GM21737 (cell line): Measurements from ENCODE around the gene SENP7.
"Not testable (repeated sequence)": the region's sequence is repeated elsewhere in the genome, so short reads cannot be mapped to it uniquely, and the experiment has no call there.

Source experiments
- ATAC-seq: cut with Tn5 transposase; IDR thresholded peaks from one replicate; pipeline ENCODE4 v1.9.1; 2021; ENCODE audit warnings: mild to moderate bottlenecking, moderate library complexity; ENCODE audit not compliant: unreplicated experiment

SENP7 gene

GRCh38 chr3:101362406-101362805, 150.6 kb downstream of the SENP7 start:
- no peak for ATAC-seq

- ATAC-seq = no peak
These were observed 161.2 kb downstream of the SENP7 start for GRCh38 chr3:101351829-101352228.

- no peak for ATAC-seq
These were observed 172.4 kb downstream of the SENP7 start for GRCh38 chr3:101340591-101340990.

- no peak for ATAC-seq
These were observed 179.1 kb downstream of the SENP7 start for GRCh38 chr3:101333883-101334282.

- no peak for ATAC-seq
These were observed 183.9 kb downstream of the SENP7 start for GRCh38 chr3:101329016-101329673.

GRCh38 chr3:101325393-101326134, 187.4 kb downstream of the SENP7 start:
- no peak for ATAC-seq

- ATAC-seq = no peak
These were observed 192.5 kb downstream of the SENP7 start, which contains the start of gene IMPG2 for GRCh38 chr3:101320475-101320874. Gene IMPG2, minus strand, starts transcription at chr3:101320575. Its CDS starts 203 bp downstream, at chr3:101320372.

GRCh38 chr3:101319531-101319930, 193.5 kb downstream of the SENP7 start:
- ATAC-seq = no peak

GRCh38 chr3:101312545-101312944, 200.5 kb downstream of the SENP7 start:
- ATAC-seq = no peak

GRCh38 chr3:101311676-101312075, 201.3 kb downstream of the SENP7 start:
- no peak for ATAC-seq

- ATAC-seq = no peak
These were observed 202.0 kb downstream of the SENP7 start for GRCh38 chr3:101310978-101311375.

- not testable (repeated sequence) for ATAC-seq
These were observed 204.8 kb downstream of the SENP7 start for GRCh38 chr3:101308147-101308772.

GRCh38 chr3:101303836-101304235, 209.2 kb downstream of the SENP7 start:
- ATAC-seq = no peak

GRCh38 chr3:101303089-101303731, 209.8 kb downstream of the SENP7 start:
- ATAC-seq = no peak

GRCh38 chr3:101300073-101300472, 212.9 kb downstream of the SENP7 start:
- no peak for ATAC-seq

GRCh38 chr3:101292027-101292426, 221.0 kb downstream of the SENP7 start:
- no peak for ATAC-seq

GRCh38 chr3:101288294-101288693, 224.7 kb downstream of the SENP7 start:
- ATAC-seq = no peak

GRCh38 chr3:101284757-101285156, 228.3 kb downstream of the SENP7 start:
- no peak for ATAC-seq

- ATAC-seq = no peak
These were observed 231.4 kb downstream of the SENP7 start for GRCh38 chr3:101281521-101282030.

GRCh38 chr3:101279765-101280385, 233.1 kb downstream of the SENP7 start:
- no peak for ATAC-seq

- ATAC-seq = no peak
These were observed 233.8 kb downstream of the SENP7 start for GRCh38 chr3:101279162-101279561.
